ENCODE measurements around the gene CDC37L1.

CDC37L1 gene

DNA sequence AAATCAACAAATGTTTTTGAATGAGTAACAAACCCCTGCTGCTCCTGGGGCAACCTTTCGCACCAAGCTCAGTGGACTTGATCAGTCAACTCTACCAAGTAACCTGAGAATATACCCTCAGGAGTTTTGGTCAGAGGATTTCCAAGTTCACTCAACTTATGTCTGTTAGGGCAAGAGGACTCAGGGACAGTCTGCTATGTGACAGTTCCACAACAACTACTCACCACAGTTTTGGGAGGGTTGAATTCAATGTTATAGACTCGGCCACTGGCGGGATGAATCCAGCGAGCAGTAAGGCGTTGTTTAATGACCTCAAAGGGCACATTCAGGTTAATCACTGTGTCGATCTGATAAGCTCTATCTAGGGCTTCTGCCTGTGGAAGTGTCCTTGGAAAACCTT is 39.5 kb downstream of the CDC37L1 start:
- TF ChIP-seq, protein P1, sequence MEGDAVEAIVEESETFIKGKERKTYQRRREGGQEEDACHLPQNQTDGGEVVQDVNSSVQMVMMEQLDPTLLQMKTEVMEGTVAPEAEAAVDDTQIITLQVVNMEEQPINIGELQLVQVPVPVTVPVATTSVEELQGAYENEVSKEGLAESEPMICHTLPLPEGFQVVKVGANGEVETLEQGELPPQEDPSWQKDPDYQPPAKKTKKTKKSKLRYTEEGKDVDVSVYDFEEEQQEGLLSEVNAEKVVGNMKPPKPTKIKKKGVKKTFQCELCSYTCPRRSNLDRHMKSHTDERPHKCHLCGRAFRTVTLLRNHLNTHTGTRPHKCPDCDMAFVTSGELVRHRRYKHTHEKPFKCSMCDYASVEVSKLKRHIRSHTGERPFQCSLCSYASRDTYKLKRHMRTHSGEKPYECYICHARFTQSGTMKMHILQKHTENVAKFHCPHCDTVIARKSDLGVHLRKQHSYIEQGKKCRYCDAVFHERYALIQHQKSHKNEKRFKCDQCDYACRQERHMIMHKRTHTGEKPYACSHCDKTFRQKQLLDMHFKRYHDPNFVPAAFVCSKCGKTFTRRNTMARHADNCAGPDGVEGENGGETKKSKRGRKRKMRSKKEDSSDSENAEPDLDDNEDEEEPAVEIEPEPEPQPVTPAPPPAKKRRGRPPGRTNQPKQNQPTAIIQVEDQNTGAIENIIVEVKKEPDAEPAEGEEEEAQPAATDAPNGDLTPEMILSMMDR (conservative IDR thresholded peaks at IDR 0.05; ENCODE audit: control insufficient read depth, insufficient read depth, low read depth, low read length): no peak
- no peak overlapping the region for H3K4me3 ChIP-seq (ENCODE audit: control insufficient read depth, low read depth, low read length)
- no peak for DNase-seq (ENCODE audit: low read depth)

DNA sequence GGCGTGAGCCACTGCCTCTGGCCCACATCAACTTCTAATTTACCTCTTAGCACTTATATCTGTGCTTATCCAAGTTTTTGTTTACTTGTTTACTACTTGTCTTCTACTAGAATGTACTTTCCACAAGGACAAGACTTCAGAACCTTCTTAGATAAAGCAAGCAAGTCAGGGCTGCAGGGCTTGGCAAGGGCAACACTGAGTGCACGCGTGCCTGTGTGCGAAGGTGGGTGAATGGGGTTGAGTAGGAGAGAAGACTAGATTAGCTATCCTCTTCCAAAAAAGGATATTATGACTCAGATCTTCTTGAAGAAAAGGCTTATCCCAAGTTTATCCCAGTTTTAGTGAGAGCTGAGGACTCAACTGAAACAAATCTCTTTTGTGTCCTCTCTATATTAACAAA is 42.4 kb downstream of the CDC37L1 start:
- TF ChIP-seq, protein P1 (conservative IDR thresholded peaks at IDR 0.05; ENCODE audit: control insufficient read depth, insufficient read depth, low read depth, low read length): no peak
- H3K4me3 ChIP-seq (ENCODE audit: control insufficient read depth, low read depth, low read length): no peak overlapping the region

DNA sequence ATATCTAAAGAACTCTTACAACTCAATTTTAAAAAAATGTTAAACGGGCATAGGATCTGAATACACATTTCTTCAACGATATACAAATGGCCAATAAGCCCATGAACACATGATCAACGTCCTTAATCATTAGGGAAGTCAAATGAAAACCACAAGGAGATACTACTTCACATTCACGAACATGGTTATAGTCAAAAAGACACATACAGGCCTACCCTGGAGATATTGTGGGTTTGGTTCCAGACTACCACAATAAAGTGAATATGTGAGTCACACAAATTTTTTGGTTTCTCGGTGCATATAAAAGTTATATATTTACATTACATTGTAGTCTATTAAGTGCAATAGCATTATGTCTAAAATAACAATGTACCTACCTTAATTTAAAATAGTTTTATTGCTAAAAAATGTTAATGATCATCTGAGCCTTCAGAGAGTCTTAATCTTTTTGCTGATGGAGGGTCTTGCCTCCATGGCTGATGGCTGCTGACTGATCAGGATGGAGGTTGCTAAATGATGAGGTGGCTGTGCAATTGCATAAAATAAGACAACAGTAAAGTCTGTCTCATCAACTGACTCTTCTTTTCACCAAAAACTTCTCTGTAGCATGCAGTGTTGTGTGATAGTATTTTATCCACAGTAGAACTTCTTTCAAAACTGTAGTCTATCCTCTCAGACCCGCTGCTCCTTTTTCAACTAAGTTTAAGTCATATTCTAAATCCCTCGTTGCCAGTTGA is 46.5 kb downstream of the CDC37L1 start:
- TF ChIP-seq, protein P1 (conservative IDR thresholded peaks at IDR 0.05; ENCODE audit: control insufficient read depth, insufficient read depth, low read depth, low read length): no peak
- no peak overlapping the region for H3K4me3 ChIP-seq (ENCODE audit: control insufficient read depth, low read depth, low read length)
- DNase-seq (ENCODE audit: low read depth): no peak

More for the DNA sequence above, 42.4 kb downstream of the CDC37L1 start:
- DNase-seq (ENCODE audit: low read depth): no peak

DNA sequence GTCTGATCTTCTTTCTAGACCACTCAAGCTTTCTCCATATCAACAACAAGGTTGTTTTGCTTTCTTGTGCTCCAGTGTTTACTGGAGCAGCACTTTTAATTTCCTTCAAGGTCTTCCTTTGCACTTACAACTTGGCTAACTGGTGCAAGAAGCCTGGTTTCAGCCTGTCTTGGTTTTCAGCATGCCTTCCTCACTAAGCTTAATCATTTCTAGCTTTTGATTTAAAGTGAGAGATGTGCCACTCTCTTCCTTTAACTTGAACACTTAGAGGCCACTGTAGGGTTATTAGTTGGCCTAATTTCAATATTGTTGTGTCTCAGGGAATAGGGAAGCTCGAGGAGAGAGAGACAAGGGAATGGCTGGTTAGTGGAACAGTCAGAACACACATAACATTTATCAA is 48.2 kb downstream of the CDC37L1 start:
- TF ChIP-seq, protein P1 (conservative IDR thresholded peaks at IDR 0.05; ENCODE audit: control insufficient read depth, insufficient read depth, low read depth, low read length): no peak
- no peak overlapping the region for H3K4me3 ChIP-seq (ENCODE audit: control insufficient read depth, low read depth, low read length)
- DNase-seq (ENCODE audit: low read depth): no peak

DNA sequence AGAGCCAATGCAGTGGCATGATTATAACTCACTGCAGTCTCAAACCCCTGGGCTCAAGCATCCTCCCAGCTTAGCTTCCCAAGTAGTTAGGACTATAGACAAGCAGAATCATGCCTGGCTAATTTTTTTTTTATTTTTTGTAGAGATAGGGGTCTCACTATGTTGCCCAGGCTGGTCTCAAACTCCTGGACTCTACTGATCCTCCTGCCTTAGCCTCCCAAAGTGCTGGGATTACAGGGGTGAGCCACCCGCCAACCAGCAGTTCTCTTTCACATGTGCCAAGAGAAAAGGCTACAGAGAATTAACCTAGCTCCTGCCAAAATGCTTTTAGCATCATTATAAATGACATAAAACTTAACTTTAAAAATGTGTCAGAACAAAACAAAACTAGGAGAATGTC is 53.5 kb downstream of the CDC37L1 start:
- TF ChIP-seq, protein P1 (conservative IDR thresholded peaks at IDR 0.05; ENCODE audit: control insufficient read depth, insufficient read depth, low read depth, low read length): no peak
- H3K4me3 ChIP-seq (ENCODE audit: control insufficient read depth, low read depth, low read length): no peak overlapping the region
- DNase-seq (ENCODE audit: low read depth): no peak

DNA sequence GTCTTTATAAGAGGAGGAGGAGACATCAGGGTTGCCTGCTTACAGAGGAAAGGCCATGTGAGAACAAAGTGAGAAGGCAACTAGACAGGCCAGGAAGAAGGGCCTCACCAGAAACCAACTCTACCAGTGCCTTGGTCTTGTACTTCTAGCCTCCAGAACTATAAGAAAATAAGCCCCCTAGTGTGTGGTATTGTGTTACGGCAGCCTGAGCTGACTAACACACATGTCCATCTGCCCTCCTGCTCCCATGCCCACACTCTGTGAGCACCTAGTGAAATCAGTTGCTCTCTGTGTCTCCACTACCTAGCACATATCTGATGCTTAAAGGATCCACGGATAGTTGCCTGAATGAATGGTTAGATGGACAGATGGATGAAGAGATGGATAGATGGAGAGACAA is 54.8 kb downstream of the CDC37L1 start:
- TF ChIP-seq, protein P1 (conservative IDR thresholded peaks at IDR 0.05; ENCODE audit: control insufficient read depth, insufficient read depth, low read depth, low read length): no peak
- DNase-seq (ENCODE audit: low read depth): peak; percentile 31
- H3K4me3 ChIP-seq (ENCODE audit: control insufficient read depth, low read depth, low read length): no peak overlapping the region

Measured in fibroblast of mammary gland (primary cell).